HepG2 (cell line): ENCODE results near the gene CACNA2D3. TPM values are rescaled to one million over a fixed set of nuclear protein-coding genes. Genes with fewer than 3 reads are reported as not detected.

Source experiments
- ATAC-seq: fragments of 200-7000 bp; cut with Tn5 transposase; 3 replicates; pipeline ENCODE4 v1.9.1; 2020; ENCODE audit warnings: mild to moderate bottlenecking, moderate library complexity
- BruUV-seq: library from RNA; stranded (reverse); fragments of 400-500 nt; replicated peaks from 2 replicates; lab custom pipeline; 2021; lab: Mats Ljungman, UMichigan
- CTCF ChIA-PET: fragments of 300-600 bp; formaldehyde crosslinking; extraction: SDS; loops from one replicate; lab custom pipeline; 2021; ENCODE audit warnings: low total read pairs, inconsistent platforms, low intra/inter-chr PET ratio; lab: Yijun Ruan, JAX
- POLR2A ChIA-PET: fragments of 350-600 bp; sonication (Branson Sonifier 250); formaldehyde crosslinking; loops from one replicate; lab custom pipeline; 2020; ENCODE audit warnings: antibody characterized with exemption, inconsistent platforms; lab: Yijun Ruan, JAX
- DNase-seq: peaks from one replicate; pipeline ENCODE4 v3.0.0-alpha.2; 2015; ENCODE audit warnings: low spot score
- FAIRE-seq: peaks from 3 replicates; lab custom pipeline; 2011; peaks lifted over from hg19 to GRCh38; lab: Jason Lieb, UNC
- H2AFZ ChIP-seq: one replicate; pipeline ENCODE4 v1.6.1; 2011; ENCODE audit warnings: low read length, inconsistent platforms
- H3K27ac ChIP-seq: fragments of 300-600 bp; 3 replicates; pipeline ENCODE4 v1.8.0; 2011; ENCODE audit warnings: mixed run types, mild to moderate bottlenecking, mixed read lengths, low read length, inconsistent platforms; ENCODE audit not compliant: insufficient read depth; ENCODE audit errors: extremely low read length
- H3K27me3 ChIP-seq, 2 experiments: fragments of 200-600 bp in 1 of 2; 2 replicates in 1 of 2; 3 replicates in 1 of 2; pipeline versions ENCODE4 v1.6.0 to v1.8.0; 2011; ENCODE audit warnings: low read length in 2 of 2, mild to moderate bottlenecking in 2 of 2, moderate library complexity in 2 of 2, inconsistent platforms in 1 of 2; ENCODE audit not compliant: insufficient read depth in 2 of 2, control insufficient read depth in 1 of 2
- H3K36me3 ChIP-seq, 2 experiments: fragments of 200-600 bp in 1 of 2; replicated peaks in 1 of 2; 2 replicates in 1 of 2; 3 replicates in 1 of 2; pipeline versions ENCODE4 v1.5.1 to v1.8.0; 2011; ENCODE audit warnings: low read length in 2 of 2, inconsistent platforms in 1 of 2; ENCODE audit not compliant: insufficient read depth in 2 of 2, control insufficient read depth in 1 of 2
- H3K4me1 ChIP-seq: 2 replicates; pipeline ENCODE4 v1.5.1; 2012; ENCODE audit warnings: low read length, inconsistent platforms; ENCODE audit not compliant: insufficient read depth
- H3K4me2 ChIP-seq: 2 replicates; pipeline ENCODE4 v1.6.0; 2011; ENCODE audit warnings: low read depth, low read length, inconsistent platforms
- H3K4me3 ChIP-seq, 3 experiments: fragments of 200-600 bp in 1 of 3; sonication (generic), shearing (Covaris generic) in 1 of 3; replicated peaks in 1 of 3; 2 replicates each; pipeline ENCODE4 v1.5.1; 2011 to 2016; ENCODE audit warnings: low read length in 3 of 3, inconsistent platforms in 2 of 3, low read depth in 2 of 3, mild to moderate bottlenecking in 2 of 3, control low read depth in 1 of 3, mixed read lengths in 1 of 3; ENCODE audit not compliant: insufficient read depth in 1 of 3
- H3K79me2 ChIP-seq: one replicate; pipeline ENCODE4 v1.6.1; 2011; ENCODE audit warnings: low read length, inconsistent platforms; ENCODE audit not compliant: insufficient read depth
- H3K9ac ChIP-seq: 2 replicates; pipeline ENCODE4 v1.6.0; 2011; ENCODE audit warnings: mild to moderate bottlenecking, low read depth, low read length, inconsistent platforms; ENCODE audit not compliant: insufficient read depth
- H3K9me3 ChIP-seq: 2 replicates; pipeline ENCODE4 v1.5.1; 2012; ENCODE audit warnings: mild to moderate bottlenecking, low read length
- H4K20me1 ChIP-seq: 2 replicates; pipeline ENCODE4 v1.6.0; 2011; ENCODE audit warnings: inconsistent platforms, mild to moderate bottlenecking, low read length, moderate library complexity; ENCODE audit not compliant: insufficient read depth
- ARNTL ChIP-seq: sonication (generic); formaldehyde crosslinking; IDR thresholded peaks from 2 replicates; pipeline ENCODE4 v1.4.0; 2020; ENCODE audit warnings: mild to moderate bottlenecking, missing genetic modification reagents
- ATF7-NPFF ChIP-seq: sonication (generic); formaldehyde crosslinking; IDR thresholded peaks from 2 replicates; pipeline ENCODE4 v1.8.1; 2023; ENCODE audit warnings: mild to moderate bottlenecking, low read depth, missing genetic modification reagents, moderate library complexity
- MIXL1 ChIP-seq: IDR thresholded peaks from 2 replicates; pipeline ENCODE4 v1.6.1; 2016
- PPARG ChIP-seq: conservative IDR thresholded peaks from 2 replicates; pipeline ENCODE4 v1.6.1; 2016; ENCODE audit warnings: missing biosample characterization, missing genetic modification reagents
- THAP11 ChIP-seq: IDR thresholded peaks from 2 replicates; pipeline ENCODE4 v1.6.1; 2016; ENCODE audit warnings: missing biosample characterization, missing genetic modification reagents
- ZFYVE20 ChIP-seq: sonication (generic); formaldehyde crosslinking; IDR thresholded peaks from 2 replicates; pipeline ENCODE4 v1.8.0; 2023; ENCODE audit warnings: low read depth, mild to moderate bottlenecking, moderate library complexity, missing genetic modification reagents, borderline replicate concordance
- ZMYM2 ChIP-seq: sonication (generic); formaldehyde crosslinking; IDR thresholded peaks from 2 replicates; pipeline ENCODE4 v1.8.0; 2022; ENCODE audit warnings: mild to moderate bottlenecking, missing genetic modification reagents
- ZNF207 ChIP-seq: fragments of 450-650 bp; IDR thresholded peaks from 2 replicates; pipeline ENCODE4 v1.6.1; 2016; ENCODE audit warnings: antibody characterized with exemption, borderline replicate concordance
- ZNF468 ChIP-seq: sonication (generic); formaldehyde crosslinking; IDR thresholded peaks from 2 replicates; pipeline ENCODE4 v1.8.0; 2022; ENCODE audit warnings: mild to moderate bottlenecking, moderate library complexity, missing genetic modification reagents
- WGBS: methylation state at CpG from one replicate; pipeline ENCODE4 v1.1.6; 2017; ENCODE audit warnings: low lambda C conversion rate; 5-methylcytosine and 5-hydroxymethylcytosine counted together
- in situ Hi-C: cut with HindIII; loops from 2 replicates; pipeline ENCODE4 v1.10.0; 2017; ENCODE audit warnings: low pct_unique_long_range_greater_than_20kb; ENCODE audit not compliant: extremely low pct_ligation_motif_present
- intact Hi-C: fragments of 100-400 bp; cut with micrococcal nuclease; formaldehyde crosslinking; loops from one replicate; pipeline ENCODE4 v1.10.0; 2022; ENCODE audit not compliant: unreplicated experiment
- polyA plus RNA-seq, 8 experiments: library from polyadenylated mRNA; depleted of rRNA in 3 of 8; stranded (reverse) in 7 of 8; unstranded in 1 of 8; fragments of >200 nt; fragmentation: Illumina TruSeq in 4 of 8; extraction: Trizol in 4 of 8; gene quantifications; 2 replicates each; pipeline versions ENCODE4 v1.2.1 to v1.2.3, GENCODE V29; 2011 to 2016; ENCODE audit warnings: low read depth in 4 of 8, missing spikeins in 1 of 8, mixed read lengths in 1 of 8; ENCODE audit not compliant: insufficient read depth in 1 of 8
- total RNA-seq, 5 experiments: library from RNA; depleted of rRNA; stranded (reverse); fragments of >200 nt; fragmentation: Illumina TruSeq; extraction: Trizol; gene quantifications; 2 replicates each; pipeline ENCODE4 v1.2.3, GENCODE V29; 2016; ENCODE audit warnings: low read depth in 1 of 5
- TF ChIP-seq, protein P1 (sequence below): sonication (generic); formaldehyde crosslinking; IDR thresholded peaks from 2 replicates; pipeline ENCODE4 v1.4.0; 2020; ENCODE audit warnings: missing genetic modification reagents, low read depth, mild to moderate bottlenecking, borderline replicate concordance

CACNA2D3 gene
- total and polyA plus RNA-seq, 2 of the 13 experiments (the other 11 are each of a cell fraction or from before 2014, with no cell fraction given), result not detected

GRCh38 chr3:54845011-54845410 lies 722.7 kb downstream of the CACNA2D3 start:
- Histone ChIP-seq H3K36me3 (no peaks in the 10 kb centered on the region), H3K4me3 (no peak overlapping the region), H3K9me3 (no peaks in the 10 kb centered on the region), H3K27ac (no peak overlapping the region), H3K4me1 (peaks cover 5% of the 10 kb centered on the region; the same call in 1 of the 2 replicates), H3K9ac (no peak overlapping the region), H3K27me3 (no peaks in the 10 kb centered on the region), H3K4me2 (no peak overlapping the region), H2AFZ (no peak overlapping the region), H4K20me1 (no peaks in the 10 kb centered on the region), H3K79me2 (no peaks in the 10 kb centered on the region)
- no peak for TF ChIP-seq PPARG (CRISPR knock-in tag)
- TF ChIP-seq, protein P1, sequence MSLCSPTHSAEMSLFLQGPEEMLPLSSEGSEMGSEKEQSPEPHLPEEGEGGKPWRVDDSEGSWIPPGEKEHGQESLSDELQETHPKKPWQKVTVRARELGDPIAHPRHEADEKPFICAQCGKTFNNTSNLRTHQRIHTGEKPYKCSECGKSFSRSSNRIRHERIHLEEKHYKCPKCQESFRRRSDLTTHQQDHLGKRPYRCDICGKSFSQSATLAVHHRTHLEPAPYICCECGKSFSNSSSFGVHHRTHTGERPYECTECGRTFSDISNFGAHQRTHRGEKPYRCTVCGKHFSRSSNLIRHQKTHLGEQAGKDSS (CRISPR knock-in tag), result no peak
- in situ Hi-C loops, result no loop called here
- no TSS peak for BruUV-seq
- ATAC-seq (no peak), DNase-seq (no peak), FAIRE-seq (no peak)
- ChIA-PET POLR2A (no interaction called here), CTCF (no interaction called here)
- WGBS, result 3% methylated on average over 4 of the region's 4 CpGs
- intact Hi-C loops, result no loop called here

- Histone ChIP-seq H4K20me1 (no peaks in the 10 kb centered on the region), H3K9me3 (no peaks in the 10 kb centered on the region), H2AFZ (no peak overlapping the region), H3K9ac (no peak overlapping the region), H3K4me1 (peaks cover 5% of the 10 kb centered on the region; the same call in 1 of the 2 replicates), H3K4me2 (no peak overlapping the region)
- WGBS, result 16% methylated on average over 5 of the region's 5 CpGs
- DNase-seq, result no peak
- TF ChIP-seq ZFYVE20 (CRISPR knock-in tag), result no peak
- TF ChIP-seq ATF7-NPFF, result no peak
- TF ChIP-seq MIXL1, result no peak
- no peak for TF ChIP-seq ARNTL (CRISPR knock-in tag)
- TF ChIP-seq ZNF207, result no peak
- TF ChIP-seq THAP11, result no peak
- no peak for TF ChIP-seq ZNF468 (CRISPR knock-in tag)
- no peak for TF ChIP-seq ZMYM2 (CRISPR knock-in tag)
- TF ChIP-seq, all 625 proteins: peak for 0
- Histone ChIP-seq H3K79me2 (no peaks in the 10 kb centered on the region), H3K4me3 (no peak overlapping the region), H3K36me3 (no peaks in the 10 kb centered on the region), H3K27me3 (no peaks in the 10 kb centered on the region), H3K27ac (no peak overlapping the region)
- intact Hi-C loops (no loop called here), in situ Hi-C loops (no loop called here)
- ChIA-PET CTCF (no interaction called here), POLR2A (no interaction called here)
- FAIRE-seq (no peak), ATAC-seq (no peak)
- no TSS peak for BruUV-seq
Measured at GRCh38 chr3:54845551-54845950, 723.2 kb downstream of the CACNA2D3 start.
